ENCODE measurements around the gene TBC1D3I. TPM values are rescaled to one million over a fixed set of nuclear protein-coding genes. Genes with fewer than 3 reads are reported as not detected.

TBC1D3I gene
- total RNA-seq = not detected in 2 replicates

GRCh38 chr17:36264470-36264869 lies at the start of gene TBC1D3I:
Gene TBC1D3I, minus strand, starts transcription at chr17:36264570. Its CDS starts 1,585 bp downstream, at chr17:36262985.

GRCh38 chr17:36210439-36211211 lies 53.7 kb downstream of the TBC1D3I start, which contains the start of gene CCL4L2:
Gene CCL4L2, plus strand, starts transcription at chr17:36211063.

Other genes with a start within 250 kb of the TBC1D3I start
- not detected in 2 replicates for gene CCL23, start 246.6 kb downstream of the TBC1D3I start, total RNA-seq
- gene CCL18, start 200.3 kb downstream of the TBC1D3I start, total RNA-seq = not detected in 2 replicates
- gene CCL3, start 174.4 kb downstream of the TBC1D3I start, total RNA-seq = not detected in 2 replicates
- gene CCL4, start 160.7 kb downstream of the TBC1D3I start, total RNA-seq = not detected in 2 replicates
- 2.6 and 3.2 TPM in 2 replicates for gene TBC1D3B, start 87.9 kb downstream of the TBC1D3I start, total RNA-seq
- not detected in 2 replicates for gene CCL3L1, start 67.8 kb downstream of the TBC1D3I start, total RNA-seq
- gene CCL4L2, start 53.5 kb downstream of the TBC1D3I start, total RNA-seq = 0.17 TPM in 1 of 2 replicates, not detected in the other
- not detected in 2 replicates for gene TBC1D3G, start 59.3 kb upstream of the TBC1D3I start, total RNA-seq
- gene TBC1D3H, start 123.9 kb upstream of the TBC1D3I start, total RNA-seq = not detected in 2 replicates
- 26.6 and 31.9 TPM in 2 replicates for gene ZNHIT3, start 222.1 kb upstream of the TBC1D3I start, total RNA-seq

All from bronchial smooth muscle cell (primary cell).